Muscle layer of duodenum (tissue), 2 donors: ENCODE data around the gene ELP5.

Experiments
- H3K27ac ChIP-seq: one replicate; pipeline ENCODE4 v1.7.0; 2013; ENCODE audit warnings: mild to moderate bottlenecking, low read length
- H3K27me3 ChIP-seq: one replicate; pipeline ENCODE4 v1.7.0; 2013; ENCODE audit warnings: low read depth, mild to moderate bottlenecking, control low read depth, low read length
- H3K36me3 ChIP-seq, 2 donors: one replicate each; pipeline ENCODE4 v1.7.0; 2013; ENCODE audit warnings: low read length in 2 of 2, control low read depth in 1 of 2, mild to moderate bottlenecking in 1 of 2; ENCODE audit not compliant: insufficient read depth in 2 of 2, control insufficient read depth in 1 of 2
- H3K4me1 ChIP-seq, 2 donors: one replicate each; pipeline ENCODE4 v1.7.0; 2013; ENCODE audit warnings: low read length in 2 of 2, mild to moderate bottlenecking in 2 of 2, control low read depth in 1 of 2, moderate library complexity in 1 of 2; ENCODE audit not compliant: insufficient read depth in 2 of 2, control insufficient read depth in 1 of 2
- H3K4me3 ChIP-seq, 2 donors: one replicate each; pipeline ENCODE4 v1.7.0; 2013; ENCODE audit warnings: low read length in 2 of 2, low read depth in 1 of 2, mild to moderate bottlenecking in 1 of 2
- H3K9me3 ChIP-seq, 2 donors: one replicate each; pipeline ENCODE4 v1.7.0; 2013; ENCODE audit warnings: low read length in 2 of 2, control low read depth in 1 of 2, mild to moderate bottlenecking in 1 of 2; ENCODE audit not compliant: control insufficient read depth in 1 of 2
- donor health status: healthy.

The ELP5 gene

GRCh38 chr17:7214300-7215135, 37.5 kb upstream of the ELP5 start:
- Histone ChIP-seq H3K4me1 (peaks cover 24 to 45% of the 10 kb centered on the region in 2 donors), H3K4me3 (peak overlapping the region; percentile 70 to 77), H3K36me3 (no peaks in the 10 kb centered on the region), H3K27me3 (no peaks in the 10 kb centered on the region), H3K27ac (peak overlapping the region; percentile 56), H3K9me3 (no peaks in the 10 kb centered on the region)

GRCh38 chr17:7215136-7215638, 36.8 kb upstream of the ELP5 start:
- no peaks in the 10 kb centered on the region for H3K9me3 ChIP-seq
- no peaks in the 10 kb centered on the region for H3K27me3 ChIP-seq
- peak overlapping the region; percentile 70 to 77 for H3K4me3 ChIP-seq
- no peaks in the 10 kb centered on the region for H3K36me3 ChIP-seq
- H3K4me1 ChIP-seq = peaks cover 25 to 48% of the 10 kb centered on the region in 2 donors
- H3K27ac ChIP-seq = peak overlapping the region; percentile 56

GRCh38 chr17:7215652-7216180, 36.3 kb upstream of the ELP5 start:
- Histone ChIP-seq H3K27ac (peak overlapping the region; percentile 54), H3K4me3 (peak overlapping the region; percentile 61 to 77), H3K9me3 (no peaks in the 10 kb centered on the region), H3K4me1 (peaks cover 25 to 48% of the 10 kb centered on the region in 2 donors), H3K36me3 (no peaks in the 10 kb centered on the region), H3K27me3 (no peaks in the 10 kb centered on the region)

GRCh38 chr17:7216242-7217112, 35.5 kb upstream of the ELP5 start:
- H3K36me3 ChIP-seq = no peaks in the 10 kb centered on the region
- H3K4me3 ChIP-seq = peak overlapping the region; percentile 61 to 70
- peak overlapping the region; percentile 56 for H3K27ac ChIP-seq
- no peaks in the 10 kb centered on the region for H3K9me3 ChIP-seq
- peaks cover 28 to 55% of the 10 kb centered on the region in 2 donors for H3K4me1 ChIP-seq
- no peaks in the 10 kb centered on the region for H3K27me3 ChIP-seq

- Histone ChIP-seq H3K4me1 (peaks cover 29 to 59% of the 10 kb centered on the region in 2 donors), H3K27ac (peak overlapping the region; percentile 60)
Observed at GRCh38 chr17:7217113-7217987, 34.7 kb upstream of the ELP5 start.

GRCh38 chr17:7218166-7218565, 33.8 kb upstream of the ELP5 start:
- no peaks in the 10 kb centered on the region for H3K27me3 ChIP-seq
- H3K4me3 ChIP-seq = peak overlapping the region in 1 of 2 donors; percentile 53
- H3K27ac ChIP-seq = peak overlapping the region; percentile 60
- H3K4me1 ChIP-seq = peaks cover 29 to 59% of the 10 kb centered on the region in 2 donors
- H3K36me3 ChIP-seq = peaks cover 1 to 9% of the 10 kb centered on the region in 2 donors
- no peaks in the 10 kb centered on the region for H3K9me3 ChIP-seq

More at GRCh38 chr17:7217113-7217987, 34.7 kb upstream of the ELP5 start:
- H3K27me3 ChIP-seq = no peaks in the 10 kb centered on the region
- no peaks in the 10 kb centered on the region for H3K9me3 ChIP-seq
- H3K4me3 ChIP-seq = peak overlapping the region; percentile 63 to 70
- peaks cover 0 to under 1% of the 10 kb centered on the region in 2 donors for H3K36me3 ChIP-seq

- Histone ChIP-seq H3K4me3 (no peak overlapping the region), H3K27ac (peak overlapping the region; percentile 76), H3K36me3 (peaks cover 7 to 15% of the 10 kb centered on the region in 2 donors), H3K27me3 (no peaks in the 10 kb centered on the region), H3K4me1 (peaks cover 28 to 59% of the 10 kb centered on the region in 2 donors), H3K9me3 (no peaks in the 10 kb centered on the region)
Observed at GRCh38 chr17:7218758-7219157, 33.3 kb upstream of the ELP5 start.

- Histone ChIP-seq H3K27ac (peak overlapping the region; percentile 76), H3K36me3 (peaks cover 12 to 20% of the 10 kb centered on the region in 2 donors), H3K27me3 (no peaks in the 10 kb centered on the region), H3K4me1 (peaks cover 25 to 59% of the 10 kb centered on the region in 2 donors), H3K9me3 (no peaks in the 10 kb centered on the region), H3K4me3 (peak overlapping the region; percentile 88 to 90)
Observed at GRCh38 chr17:7219229-7219811, 32.7 kb upstream of the ELP5 start.

- peak within 1 kb of the TSS; percentile 97 for H3K27ac ChIP-seq
- no peaks in the 10 kb centered on the region for H3K27me3 ChIP-seq
- peaks cover 16 to 25% of the 10 kb centered on the region in 2 donors for H3K36me3 ChIP-seq
- H3K4me3 ChIP-seq = peak within 1 kb of the TSS; percentile 88 to 90
- H3K9me3 ChIP-seq = no peaks in the 10 kb centered on the region
- peaks cover 24 to 58% of the 10 kb centered on the region in 2 donors for H3K4me1 ChIP-seq
Observed at GRCh38 chr17:7219812-7220592, 32.0 kb upstream of the ELP5 start, which contains the start of the genes ACADVL and DLG4. Gene ACADVL, plus strand, starts transcription at chr17:7219938. Its CDS starts 47 bp downstream, at chr17:7219985. Gene DLG4, minus strand, starts transcription at chr17:7219836.
